SKM-1 (cell line): ENCODE results near the gene DDN.

Experiments used
- DNase-seq: peaks from one replicate; lab custom pipeline; 2025; ENCODE audit not compliant: unreplicated experiment; lab: John Stamatoyannopoulos, UW

DDN gene

DNA sequence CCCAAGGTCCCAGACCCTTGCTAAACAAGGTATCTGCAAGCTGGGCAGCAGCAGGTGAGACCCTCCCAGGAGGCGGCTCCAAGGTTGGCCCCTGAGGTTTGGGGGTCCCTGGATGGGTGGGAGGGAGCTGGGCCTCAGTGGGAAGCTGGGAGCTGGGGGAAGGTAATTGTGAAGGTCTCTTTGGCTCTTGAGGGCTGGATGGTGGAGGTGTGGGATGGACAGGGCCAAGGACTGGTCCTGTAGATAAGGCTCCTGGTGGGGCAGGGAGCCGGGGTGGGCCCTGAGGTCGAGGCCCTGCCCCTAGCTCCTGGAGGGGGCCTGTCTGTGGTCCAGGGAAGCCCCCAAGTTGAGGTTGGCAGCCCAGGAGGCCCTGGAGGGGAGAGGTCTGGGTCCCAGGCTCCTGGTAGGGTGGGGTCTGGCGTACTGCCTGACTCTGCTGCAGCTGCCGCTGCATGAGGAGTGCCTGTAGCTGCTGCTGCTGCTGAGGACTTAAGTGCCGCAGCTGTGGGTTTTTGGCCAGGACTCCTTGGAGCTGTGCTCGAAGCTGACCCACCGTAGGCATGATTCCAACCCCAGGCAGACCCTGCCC, 32.5 kb upstream of the DDN start:
- no peak for DNase-seq

DNA sequence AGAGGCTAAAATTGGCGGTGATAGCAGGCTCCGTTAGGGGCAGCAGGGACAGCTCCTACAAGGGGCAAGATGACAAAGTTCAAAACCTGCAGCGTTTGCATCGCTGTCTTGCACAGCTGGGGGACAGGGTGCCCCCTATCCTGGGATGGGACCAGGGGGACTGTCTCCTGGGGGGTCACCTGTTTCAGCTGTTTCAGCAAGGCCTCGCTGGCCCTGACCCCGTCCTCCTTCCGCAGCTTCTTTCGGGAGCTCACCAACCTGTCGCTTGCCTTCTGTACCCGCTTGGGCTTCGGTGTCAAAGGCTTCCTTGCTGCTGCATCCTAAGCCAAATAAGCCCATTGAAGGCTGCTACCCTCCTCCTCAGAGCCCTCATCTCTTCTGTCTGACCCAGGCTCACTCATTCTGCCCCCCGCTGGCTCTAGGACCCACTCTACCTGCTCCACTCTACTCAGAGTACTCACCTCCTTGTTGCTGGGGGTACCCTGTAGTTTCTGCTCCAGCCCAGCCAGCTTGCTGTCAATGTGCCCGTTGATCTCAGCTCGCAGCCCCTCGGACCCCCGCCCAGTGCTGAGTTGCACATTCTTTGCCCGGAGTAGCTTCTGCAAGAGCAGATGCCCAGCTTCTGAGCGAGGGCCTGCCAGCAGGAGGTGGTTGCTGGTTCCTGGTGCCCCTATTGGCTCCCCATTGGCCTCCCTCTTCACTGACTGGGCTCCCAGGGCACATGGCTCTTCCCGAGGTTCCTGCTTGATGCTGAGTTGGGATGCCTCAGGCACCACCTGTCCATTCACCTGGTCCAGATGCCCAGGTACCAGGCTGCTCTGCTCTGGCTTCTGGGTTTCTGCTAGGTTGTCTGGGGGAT, 31.8 kb upstream of the DDN start:
- DNase-seq, result no peak

DNA sequence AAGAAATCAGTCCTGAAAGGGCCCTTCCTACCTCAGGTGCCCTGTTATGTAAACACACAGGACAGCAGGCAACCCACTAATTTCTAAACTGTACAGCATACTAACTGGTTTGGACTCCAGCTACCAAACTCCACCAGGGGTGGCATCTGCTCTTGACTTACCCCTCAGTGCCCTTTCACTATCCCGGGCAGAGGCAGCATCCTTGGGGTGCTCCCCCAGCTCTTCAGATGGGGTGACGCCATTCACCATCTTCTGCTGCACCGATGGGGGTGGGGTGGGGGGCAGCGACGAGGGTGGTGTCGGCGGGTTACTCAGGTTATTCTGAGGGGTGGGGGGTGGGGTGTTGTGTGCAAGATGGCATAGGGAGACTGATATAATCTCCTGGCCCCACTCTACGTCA, 30.9 kb upstream of the DDN start:
- no peak for DNase-seq

DNA sequence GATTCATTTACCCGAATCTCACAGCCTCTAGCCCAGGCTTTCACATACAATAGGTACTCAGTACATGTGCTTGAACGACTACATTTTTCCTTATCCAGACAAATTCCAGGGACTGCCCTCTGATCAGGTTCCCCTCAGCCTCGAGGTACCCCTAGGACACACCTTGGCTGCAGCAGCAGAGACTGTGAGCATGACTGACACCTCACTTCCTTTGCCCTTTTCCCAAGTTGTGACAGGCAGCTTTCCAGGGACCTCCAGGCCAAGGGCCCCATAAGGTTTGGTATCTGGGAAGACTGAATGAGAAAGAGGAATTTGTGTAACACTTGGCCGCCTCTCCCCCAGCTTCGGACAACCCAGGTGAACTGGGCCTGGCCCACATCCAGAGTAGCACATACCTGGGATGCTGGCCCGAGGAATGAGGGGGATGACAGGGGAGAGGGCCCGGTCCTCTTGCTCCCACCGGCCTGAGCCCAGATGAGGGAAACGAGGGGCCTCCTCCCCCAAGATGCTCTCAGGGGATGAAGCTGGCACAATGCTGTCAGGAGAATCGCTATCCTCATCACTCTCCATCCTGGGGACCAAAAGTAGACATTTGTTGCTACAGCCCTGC, 29.6 kb upstream of the DDN start:
- no peak for DNase-seq

DNA sequence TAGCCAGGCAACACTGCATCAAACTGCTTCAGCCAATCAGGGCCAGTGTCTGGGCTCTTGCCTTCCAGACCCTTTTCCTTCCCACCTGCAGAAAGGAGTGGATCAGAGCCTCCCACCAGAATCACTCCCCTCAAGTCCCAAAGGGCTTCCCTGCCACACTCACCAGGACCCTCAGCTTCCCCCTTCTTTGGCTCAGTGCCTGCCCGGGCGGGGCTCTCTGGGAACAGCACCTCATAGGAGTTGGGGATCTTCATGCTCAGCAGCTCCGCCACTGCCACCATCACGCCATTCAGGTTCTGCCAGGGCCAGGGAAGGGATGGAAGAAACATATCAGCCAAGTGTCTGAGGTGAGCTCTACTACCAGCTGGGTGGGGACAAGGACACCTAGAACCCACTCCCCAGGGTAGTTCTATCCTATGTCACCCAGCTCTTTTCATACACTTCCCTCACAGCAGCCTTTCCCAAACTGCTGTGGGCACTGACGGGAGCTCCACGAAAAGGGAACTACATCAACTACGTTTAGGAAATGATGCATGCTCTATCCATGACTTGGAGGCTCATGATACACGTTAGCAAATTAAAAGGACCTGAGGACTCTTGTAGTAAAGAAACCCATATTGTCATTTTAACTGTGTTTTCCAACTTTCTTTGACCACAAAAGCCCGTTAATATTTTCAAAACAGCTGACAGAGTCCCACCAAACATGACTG, 28.8 kb upstream of the DDN start:
- DNase-seq, result no peak

DNA sequence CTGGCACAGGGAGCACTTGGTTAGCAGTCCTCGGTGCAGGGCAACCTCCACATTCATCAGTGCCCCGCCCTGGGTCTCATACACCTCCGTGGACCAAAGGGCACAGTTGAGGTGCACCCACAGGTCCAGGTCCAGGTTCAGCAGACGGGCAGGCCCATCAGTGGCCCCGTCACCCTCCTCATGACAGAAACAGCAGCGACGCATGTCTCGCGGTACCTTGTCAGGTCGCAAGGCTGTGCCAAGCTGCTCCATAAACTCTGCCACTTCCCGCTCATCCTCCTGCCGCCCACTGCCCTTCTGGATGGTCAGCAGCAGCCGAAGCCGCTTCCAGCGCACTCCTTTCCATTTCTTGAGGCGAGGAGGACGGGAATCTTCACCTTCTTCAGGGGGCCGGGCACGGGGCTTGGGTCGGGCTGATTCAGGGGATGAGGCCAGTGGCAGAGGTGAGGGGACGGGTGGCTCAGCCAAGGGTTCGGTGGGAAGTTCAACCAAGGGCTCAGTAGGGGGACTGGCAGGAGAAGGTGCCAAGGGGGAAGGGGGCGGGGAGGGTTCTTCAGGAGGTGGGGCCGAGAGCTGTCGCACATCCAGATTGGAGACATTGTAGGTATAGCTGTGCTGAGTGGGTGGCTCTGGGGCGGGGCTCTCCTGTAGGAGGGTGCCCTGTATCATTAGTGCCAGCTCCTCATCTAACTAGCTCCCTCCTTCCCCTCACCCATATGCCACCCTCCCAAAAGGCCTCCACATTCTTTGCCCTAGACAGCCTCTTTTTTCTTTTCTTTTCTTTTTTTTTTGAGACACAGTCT, 27.7 kb upstream of the DDN start:
- DNase-seq, result no peak

DNA sequence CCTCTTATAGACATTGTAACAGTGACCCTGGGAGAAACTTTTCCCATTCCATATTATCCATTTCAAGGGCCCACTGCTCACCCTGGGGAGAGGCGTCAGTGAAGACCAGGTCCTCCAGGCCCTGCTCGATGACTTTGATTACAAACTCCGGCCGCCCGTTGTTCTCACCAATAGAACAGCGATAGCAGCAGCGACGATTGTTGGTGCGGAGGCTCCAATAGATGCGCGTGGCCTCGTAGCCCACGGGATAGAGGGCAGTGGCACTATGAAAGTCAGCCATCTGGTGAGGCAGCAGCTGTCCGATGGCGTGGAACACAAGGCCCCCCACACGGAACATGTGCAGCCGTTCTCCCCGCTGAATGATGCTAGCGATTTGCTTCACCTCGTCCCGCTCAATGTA, 26.9 kb upstream of the DDN start:
- DNase-seq, result no peak

DNA sequence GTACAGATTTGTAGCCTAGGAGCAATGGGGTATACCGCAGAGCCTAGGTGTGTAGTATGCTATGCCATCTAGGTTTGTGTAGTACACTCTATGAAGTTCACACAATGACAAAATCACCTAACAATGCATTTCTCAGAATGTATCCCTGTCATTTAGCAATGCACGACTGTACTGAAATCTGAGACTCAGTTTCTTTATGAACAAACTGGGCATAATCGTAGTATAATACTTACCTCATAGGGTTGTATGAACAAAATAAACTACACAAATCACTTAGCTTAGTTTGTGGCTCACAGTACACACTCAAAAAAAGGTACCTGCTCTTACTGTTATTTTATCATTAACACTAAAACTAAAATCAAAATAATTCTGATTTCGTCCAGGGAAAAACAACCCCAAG, 26.3 kb upstream of the DDN start:
- no peak for DNase-seq

DNA sequence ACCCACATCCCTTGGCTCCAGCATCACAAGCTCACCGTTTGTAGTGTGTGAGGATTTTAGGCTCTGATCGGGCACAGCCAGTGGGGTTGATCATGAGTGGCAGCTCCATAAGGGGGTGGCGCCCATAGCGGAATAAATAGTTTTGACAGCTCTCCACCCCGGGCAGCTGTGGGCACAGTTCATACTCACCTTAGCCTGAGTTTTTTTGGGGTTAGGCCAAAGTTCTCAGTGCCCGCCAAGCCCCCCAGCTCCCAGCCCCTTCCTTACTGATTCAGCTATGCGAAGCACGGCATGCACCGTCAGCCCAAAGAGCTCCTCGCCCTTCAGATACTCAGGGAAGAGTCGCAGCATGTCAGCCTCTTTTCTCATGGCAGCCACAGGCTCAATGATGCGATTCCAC, 25.4 kb upstream of the DDN start:
- DNase-seq, result no peak

DNA sequence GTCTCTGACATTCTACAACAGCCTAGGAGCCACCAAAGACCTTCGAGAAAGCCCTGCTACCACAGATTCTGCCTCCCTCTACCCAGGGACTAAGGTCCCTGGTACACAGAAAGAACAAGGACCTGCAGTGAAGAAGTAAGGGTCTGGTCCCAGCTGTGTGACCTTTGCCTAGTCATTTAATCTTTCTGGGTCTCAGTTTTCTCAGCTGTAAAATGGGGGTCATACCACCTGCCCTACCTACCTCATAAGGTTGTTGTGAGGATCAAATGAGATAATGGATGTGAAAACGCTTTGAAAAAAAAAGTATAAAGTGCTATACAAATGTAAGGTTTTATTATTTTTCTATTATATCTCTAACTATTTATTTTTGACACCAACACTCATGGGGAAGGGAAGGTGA, 24.6 kb upstream of the DDN start:
- DNase-seq, result no peak

DNA sequence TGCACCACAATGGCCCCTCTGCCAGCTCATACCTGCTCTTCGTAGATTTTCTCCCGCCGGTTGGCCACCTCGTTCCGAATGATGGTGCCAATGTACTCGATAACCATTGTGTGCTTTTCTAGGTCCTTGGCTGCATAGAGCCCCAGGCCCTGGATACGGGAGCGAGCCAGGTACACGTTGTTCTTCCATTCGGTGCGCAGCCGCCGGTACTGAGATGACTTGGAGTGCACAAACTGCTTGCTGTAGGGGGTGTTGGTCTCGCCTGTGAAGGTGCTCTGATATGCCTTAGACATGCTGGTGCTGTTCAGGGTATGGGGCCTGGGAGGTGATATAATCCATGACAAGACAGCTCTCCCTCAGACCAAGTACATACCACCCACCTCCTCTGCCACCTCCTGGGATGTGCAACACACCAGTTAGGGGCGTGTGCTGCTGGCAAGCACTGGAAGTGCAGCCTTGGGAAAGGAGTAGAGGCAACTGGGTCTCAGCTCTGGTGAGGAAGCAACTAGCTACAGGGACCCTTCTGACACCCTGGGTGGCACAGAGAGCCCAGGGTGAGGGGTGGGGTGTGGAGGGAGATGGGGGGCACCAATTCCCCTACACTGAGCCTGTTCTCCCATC, 23.5 kb upstream of the DDN start:
- no peak for DNase-seq

DNA sequence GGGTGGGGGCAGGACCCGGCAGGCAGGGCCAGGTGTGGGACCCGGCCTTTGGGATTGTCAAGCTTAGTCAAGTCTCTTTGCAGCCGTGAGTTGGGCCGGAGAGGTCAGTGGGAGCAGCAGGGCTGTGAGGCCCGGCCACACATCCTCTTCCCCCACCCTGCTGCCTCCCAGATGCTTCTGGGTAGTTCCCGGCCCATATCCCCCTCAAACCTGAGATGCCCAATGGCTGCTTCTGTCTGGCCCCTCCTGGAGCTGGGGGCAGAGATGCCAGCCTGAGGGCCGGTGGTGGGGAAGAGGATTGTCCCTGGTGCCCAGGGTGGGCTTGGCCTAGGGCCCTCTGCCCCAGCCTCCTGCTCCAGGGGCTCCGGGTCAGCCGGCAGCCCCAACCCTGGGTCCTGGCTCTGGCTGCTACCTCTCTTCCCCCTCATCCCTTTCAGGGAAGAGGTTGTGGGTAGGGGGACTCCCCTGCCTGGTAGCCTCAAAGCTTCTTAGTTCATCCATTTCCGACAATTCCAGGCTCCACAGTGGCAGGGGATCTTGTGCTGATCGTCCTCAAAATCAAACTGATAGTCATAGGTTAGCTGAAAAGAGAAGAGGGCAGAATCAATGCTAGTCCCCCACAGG, 22.2 kb upstream of the DDN start:
- no peak for DNase-seq

DNA sequence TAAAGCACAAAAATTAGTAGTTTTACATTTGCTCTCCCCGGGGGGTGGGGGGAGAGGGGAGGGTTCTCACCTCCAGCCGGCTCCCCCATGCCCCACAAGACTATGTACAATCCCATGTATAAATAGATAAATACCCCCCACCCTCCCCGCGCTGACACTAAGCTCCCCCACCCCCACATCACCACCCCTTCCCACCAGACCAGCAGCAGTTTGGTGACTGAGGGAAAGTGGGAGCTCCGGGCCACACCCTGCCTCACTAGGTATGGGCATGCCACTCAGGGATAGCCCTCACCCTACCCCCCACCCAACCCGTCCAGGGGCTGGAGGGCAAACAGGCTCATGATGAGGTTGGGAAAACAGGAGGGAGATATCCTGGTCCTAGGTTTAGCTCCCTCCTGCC, 21.3 kb upstream of the DDN start:
- DNase-seq, result no peak

DNA sequence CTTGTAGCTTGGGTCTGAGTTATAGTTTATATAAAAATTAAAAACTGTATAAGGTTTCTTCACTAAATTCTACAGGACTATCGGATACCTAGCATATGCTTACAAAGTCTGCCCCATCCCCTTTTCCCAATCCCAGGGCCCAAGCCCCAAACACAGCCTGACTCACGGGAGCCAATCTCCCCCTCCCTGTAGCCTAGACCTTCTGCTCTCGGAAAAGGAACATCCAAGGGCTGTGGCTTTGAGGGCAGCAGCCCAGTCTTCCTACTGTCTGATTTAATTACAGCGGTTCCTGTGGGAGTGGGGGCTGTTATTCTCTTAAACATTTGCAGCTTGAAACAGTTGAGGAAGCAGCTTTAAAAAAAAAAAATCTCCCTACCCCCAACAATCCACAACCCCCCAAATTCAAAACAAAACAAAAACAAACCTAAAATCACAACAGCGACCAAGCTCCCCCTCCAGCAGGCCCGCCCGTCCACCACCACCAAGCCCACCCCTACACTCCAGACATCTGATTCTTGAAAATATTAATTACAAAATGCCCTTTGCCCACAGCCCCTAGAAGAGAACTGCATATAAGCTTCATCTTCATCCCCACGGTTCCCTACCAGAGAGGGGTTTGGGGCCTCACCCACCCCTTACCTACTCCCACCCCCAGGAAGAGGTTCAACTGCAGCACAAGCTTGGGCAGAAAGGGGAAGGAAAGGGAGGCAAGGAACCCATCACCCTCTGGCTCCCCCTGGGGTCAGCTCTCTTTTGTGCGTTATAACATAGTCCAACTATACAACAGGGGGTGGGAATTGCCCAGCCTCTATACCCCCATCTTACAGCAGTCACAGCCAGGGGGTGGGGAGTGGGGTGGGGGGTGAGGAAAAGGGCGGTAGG, 20.5 kb upstream of the DDN start:
- DNase-seq, result peak; percentile 39

DNA sequence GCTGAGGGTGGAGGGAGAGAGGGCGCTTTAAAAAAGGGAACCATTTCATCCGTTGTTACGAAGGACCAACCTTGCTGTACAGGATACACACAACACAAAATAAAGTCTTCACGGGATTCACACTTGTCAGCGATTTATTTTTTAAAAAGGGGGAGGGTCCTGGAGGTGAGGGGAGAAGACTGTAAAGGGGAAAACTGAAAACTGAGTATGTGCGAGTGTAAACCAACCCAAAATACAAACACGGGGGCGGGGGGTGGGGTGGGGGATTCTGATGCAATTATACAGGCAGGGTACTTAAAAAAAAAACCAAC, 19.9 kb upstream of the DDN start:
- DNase-seq, result no peak

DNA sequence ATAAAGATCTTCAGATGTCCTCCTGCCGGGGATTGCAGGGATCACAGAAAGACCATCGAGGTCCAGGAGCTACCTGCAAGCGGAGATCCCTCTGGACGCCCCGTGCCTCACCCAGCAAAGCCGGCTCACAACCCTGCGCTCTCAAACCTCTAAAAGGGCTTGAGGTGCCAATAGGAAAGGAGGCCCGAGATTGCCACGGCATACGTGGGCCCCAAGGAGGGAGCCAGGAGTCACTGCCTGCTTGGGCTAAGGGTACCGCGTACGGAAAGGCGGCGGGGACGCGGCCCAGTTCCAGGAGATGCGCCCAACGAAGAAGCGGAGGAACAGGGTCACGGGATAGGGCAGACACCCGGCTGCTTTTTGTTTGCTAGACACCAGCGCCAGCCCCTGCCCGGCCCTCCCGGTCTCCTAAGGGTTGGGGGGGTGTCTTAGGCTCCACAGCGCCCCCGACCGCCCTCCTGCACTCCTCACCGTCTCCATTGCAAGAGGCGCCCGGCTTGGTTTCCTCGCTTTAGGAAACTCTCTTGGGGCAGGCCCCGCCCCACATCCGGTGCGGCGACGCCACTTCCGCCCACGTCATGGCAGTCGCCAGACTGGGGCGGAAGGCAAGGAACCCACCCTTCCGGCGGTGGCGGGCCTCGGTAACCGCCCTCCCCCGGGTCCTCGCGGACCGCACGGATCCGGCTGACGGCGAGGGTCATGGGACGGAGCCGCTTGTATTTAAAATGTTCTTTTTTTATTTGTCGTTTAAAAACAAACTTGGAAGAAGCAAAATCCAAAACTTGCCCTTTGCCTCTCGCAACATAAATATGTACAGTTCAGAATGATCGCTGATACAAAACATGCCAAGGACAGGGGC, 19.3 kb upstream of the DDN start, which contains the start of gene PRKAG1:
Gene PRKAG1, minus strand, starts transcription at position 516 of the 859 bp plus-strand sequence. Its CDS starts 36 bp downstream, at position 480.
- peak; percentile 53 for DNase-seq

DNA sequence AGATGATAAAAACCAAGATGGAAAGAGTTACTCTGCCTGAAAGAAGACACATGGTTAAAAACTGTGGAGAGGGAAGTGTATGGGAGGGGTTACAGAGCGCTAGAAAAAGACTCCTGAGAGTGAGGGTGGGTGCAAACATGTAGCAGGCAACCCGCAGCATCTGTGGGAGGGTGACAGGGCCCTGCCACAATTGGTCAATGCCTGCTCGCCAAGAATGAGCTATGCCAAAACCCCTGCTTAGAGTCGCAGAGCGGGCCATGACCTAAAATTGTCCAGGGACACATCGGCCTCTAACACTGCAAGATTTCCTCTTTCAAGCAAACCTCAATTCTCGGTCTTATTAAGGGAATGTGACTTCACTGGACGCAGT, 18.7 kb upstream of the DDN start:
- no peak for DNase-seq

DNA sequence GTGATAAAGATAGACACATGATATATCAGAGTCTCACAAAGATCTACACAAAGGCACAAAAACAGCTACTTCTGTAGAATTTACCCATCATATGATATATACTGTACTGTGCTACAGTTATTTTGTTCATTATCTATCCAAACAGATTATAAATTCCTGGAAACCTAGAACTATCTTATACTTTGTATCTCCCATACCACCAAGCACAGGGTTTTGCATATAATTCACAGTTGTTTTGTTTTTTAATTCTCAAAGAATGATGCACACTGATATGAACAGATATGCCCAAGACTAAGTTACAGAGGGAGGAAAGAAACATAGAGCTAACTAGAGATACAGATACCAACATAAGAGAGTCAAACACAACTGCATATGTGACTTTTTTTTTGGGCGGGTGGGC, 16.0 kb upstream of the DDN start:
- DNase-seq, result no peak
